Ishikawa (cell line): Measurements from ENCODE around the gene PTPRN2.

Experiments used
- CEBPB ChIP-seq: IDR thresholded peaks from 2 replicates; pipeline ENCODE4 v1.6.1; 2012
- CREB1 ChIP-seq: IDR thresholded peaks from 2 replicates; pipeline ENCODE4 v1.6.1; 2012; ENCODE audit warnings: low read depth
- EGR1 ChIP-seq: IDR thresholded peaks from 2 replicates; pipeline ENCODE4 v1.6.1; 2012
- EP300 ChIP-seq: IDR thresholded peaks from 2 replicates; pipeline ENCODE4 v1.6.1; 2012; ENCODE audit warnings: borderline replicate concordance
- FOXM1 ChIP-seq: IDR thresholded peaks from 2 replicates; pipeline ENCODE4 v1.6.1; 2012; ENCODE audit warnings: low read depth, borderline replicate concordance
- MAX ChIP-seq: IDR thresholded peaks from 2 replicates; pipeline ENCODE4 v1.6.1; 2012
- NFIC ChIP-seq: IDR thresholded peaks from 2 replicates; pipeline ENCODE4 v1.6.1; 2012
- RAD21 ChIP-seq: IDR thresholded peaks from 2 replicates; pipeline ENCODE4 v1.6.1; 2012; ENCODE audit warnings: low read depth
- REST ChIP-seq: IDR thresholded peaks from 2 replicates; pipeline ENCODE4 v1.6.1; 2012; ENCODE audit warnings: low read depth, mild to moderate bottlenecking
- TAF1 ChIP-seq: IDR thresholded peaks from 2 replicates; pipeline ENCODE4 v1.6.1; 2012; ENCODE audit warnings: low read depth, mild to moderate bottlenecking
- TCF12 ChIP-seq: IDR thresholded peaks from 2 replicates; pipeline ENCODE4 v1.6.1; 2012; ENCODE audit warnings: low read depth
- TEAD4 ChIP-seq: IDR thresholded peaks from 2 replicates; pipeline ENCODE4 v1.6.1; 2012
- YY1 ChIP-seq: IDR thresholded peaks from 2 replicates; pipeline ENCODE4 v1.6.1; 2012; ENCODE audit warnings: low read depth
- ZBTB7A ChIP-seq: IDR thresholded peaks from 2 replicates; pipeline ENCODE4 v1.6.1; 2012; ENCODE audit warnings: low read depth
- TF ChIP-seq, protein P1 (sequence below): IDR thresholded peaks from 2 replicates; pipeline ENCODE4 v1.6.1; 2012

The PTPRN2 gene

GRCh38 chr7:157689269-157690057 is 898.2 kb downstream of the PTPRN2 start:
- TF ChIP-seq CREB1 (no peak), TAF1 (no peak), MAX (no peak), YY1 (no peak), RAD21 (no peak), EP300 (no peak)
- TF ChIP-seq, protein P1, sequence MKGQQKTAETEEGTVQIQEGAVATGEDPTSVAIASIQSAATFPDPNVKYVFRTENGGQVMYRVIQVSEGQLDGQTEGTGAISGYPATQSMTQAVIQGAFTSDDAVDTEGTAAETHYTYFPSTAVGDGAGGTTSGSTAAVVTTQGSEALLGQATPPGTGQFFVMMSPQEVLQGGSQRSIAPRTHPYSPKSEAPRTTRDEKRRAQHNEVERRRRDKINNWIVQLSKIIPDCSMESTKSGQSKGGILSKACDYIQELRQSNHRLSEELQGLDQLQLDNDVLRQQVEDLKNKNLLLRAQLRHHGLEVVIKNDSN, result no peak

GRCh38 chr7:157688533-157689268 is 898.9 kb downstream of the PTPRN2 start:
- TF ChIP-seq CEBPB (no peak), YY1 (no peak), EP300 (no peak), MAX (no peak), EGR1 (no peak), FOXM1 (no peak), CREB1 (no peak), TAF1 (no peak), ZBTB7A (no peak), TEAD4 (no peak)
- TF ChIP-seq, protein P1, result no peak

DNA sequence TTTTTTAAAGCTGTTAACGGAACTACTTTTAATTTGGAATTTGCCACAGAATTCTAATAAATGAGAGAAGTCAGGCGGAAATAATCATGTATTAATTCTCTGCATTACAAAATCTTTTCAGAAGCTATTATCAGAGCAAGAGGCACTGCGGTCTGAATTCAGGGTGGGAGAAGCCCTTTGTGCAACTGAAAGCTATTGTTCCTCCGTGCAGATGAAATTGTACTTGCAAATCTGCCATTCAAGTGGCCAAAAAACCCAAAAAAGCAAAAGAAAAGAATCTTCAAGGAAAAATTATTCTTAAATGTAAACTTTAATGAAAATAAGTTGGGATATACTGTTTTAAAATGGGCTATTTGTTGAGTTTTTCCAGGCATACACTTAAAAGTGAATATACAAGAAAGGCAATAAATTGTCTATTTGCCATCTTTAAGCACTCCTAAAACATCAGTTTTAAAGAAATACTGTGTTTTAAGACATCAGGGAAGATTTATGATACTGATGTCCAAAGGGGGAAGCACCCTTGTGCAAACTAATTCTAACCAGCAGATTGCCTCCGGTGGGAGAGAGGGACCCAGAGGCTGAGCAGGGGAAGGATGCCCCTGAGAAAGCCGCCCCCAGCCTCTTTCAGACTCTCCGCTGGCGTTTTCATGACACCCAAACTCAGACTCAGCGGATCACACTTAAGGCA is 899.6 kb downstream of the PTPRN2 start:
- no peak for TF ChIP-seq REST
- no peak for TF ChIP-seq EP300
- no peak for TF ChIP-seq TEAD4
- TF ChIP-seq FOXM1, result no peak
- TF ChIP-seq YY1, result no peak
- TF ChIP-seq, protein P1, result no peak
- TF ChIP-seq MAX, result no peak
- no peak for TF ChIP-seq ZBTB7A
- TF ChIP-seq EGR1, result no peak
- no peak for TF ChIP-seq RAD21
- TF ChIP-seq TCF12, result no peak
- no peak for TF ChIP-seq NFIC

- TF ChIP-seq ZBTB7A (no peak), TAF1 (no peak), MAX (no peak), CEBPB (no peak), CREB1 (no peak), EP300 (no peak), TEAD4 (no peak), EGR1 (no peak), TCF12 (no peak), YY1 (no peak), NFIC (no peak), FOXM1 (no peak), RAD21 (no peak), REST (no peak)
- TF ChIP-seq, protein P1, result no peak
Observed at GRCh38 chr7:157687158-157687557, 900.5 kb downstream of the PTPRN2 start.
